HEK293T (cell line): ENCODE measurements around the gene GH1.
"Not testable (repeated sequence)": the region's sequence is repeated elsewhere in the genome, so short reads cannot be mapped to it uniquely, and the experiment has no call there.

Experiments
- CTCF ChIA-PET: fragments of 350-600 bp; formaldehyde crosslinking; extraction: SDS; loops from one replicate; lab custom pipeline; 2021; ENCODE audit warnings: antibody characterized with exemption, inconsistent platforms; lab: Yijun Ruan, JAX
- POLR2A ChIA-PET: fragments of 350-600 bp; formaldehyde crosslinking; extraction: SDS; loops from one replicate; lab custom pipeline; 2020; ENCODE audit warnings: antibody characterized with exemption, inconsistent platforms; lab: Yijun Ruan, JAX
- DNase-seq: peaks from one replicate; pipeline ENCODE4 v3.0.0; 2012; ENCODE audit warnings: mixed read lengths; ENCODE audit errors: extremely low spot score
- ARNT ChIP-seq: fragments of 450-650 bp; IDR thresholded peaks from 2 replicates; pipeline ENCODE4 v1.6.1; 2017; ENCODE audit warnings: mild to moderate bottlenecking
- BHLHE40 ChIP-seq: fragments of 450-650 bp; IDR thresholded peaks from 2 replicates; pipeline ENCODE4 v1.6.1; 2016; ENCODE audit warnings: mild to moderate bottlenecking, moderate library complexity, borderline replicate concordance
- CTBP1 ChIP-seq: fragments of 450-650 bp; IDR thresholded peaks from 2 replicates; pipeline ENCODE4 v1.6.1; 2016; ENCODE audit warnings: borderline replicate concordance
- ELF4 ChIP-seq: fragments of 450-650 bp; IDR thresholded peaks from 2 replicates; pipeline ENCODE4 v1.6.1; 2017; ENCODE audit warnings: antibody characterized with exemption
- FOXA1 ChIP-seq: fragments of 450-650 bp; IDR thresholded peaks from 2 replicates; pipeline ENCODE4 v1.6.1; 2016; ENCODE audit warnings: mild to moderate bottlenecking
- FOXK2 ChIP-seq: fragments of 450-650 bp; IDR thresholded peaks from 2 replicates; pipeline ENCODE4 v1.6.1; 2016; ENCODE audit warnings: mild to moderate bottlenecking
- FOXM1 ChIP-seq: fragments of 450-650 bp; IDR thresholded peaks from 2 replicates; pipeline ENCODE4 v1.6.1; 2017; ENCODE audit warnings: mild to moderate bottlenecking, borderline replicate concordance
- HDGF ChIP-seq: fragments of 450-650 bp; IDR thresholded peaks from 2 replicates; pipeline ENCODE4 v1.6.1; 2017; ENCODE audit warnings: antibody characterized with exemption, borderline replicate concordance
- L3MBTL2 ChIP-seq: fragments of 450-650 bp; conservative IDR thresholded peaks from 2 replicates; pipeline ENCODE4 v1.6.1; 2016; ENCODE audit warnings: mild to moderate bottlenecking
- LEF1 ChIP-seq: fragments of 450-650 bp; IDR thresholded peaks from 2 replicates; pipeline ENCODE4 v1.6.1; 2017; ENCODE audit warnings: mild to moderate bottlenecking, borderline replicate concordance
- NFRKB ChIP-seq: fragments of 450-650 bp; IDR thresholded peaks from 2 replicates; pipeline ENCODE4 v1.6.1; 2016; ENCODE audit warnings: mild to moderate bottlenecking, moderate library complexity
- PKNOX1 ChIP-seq: fragments of 450-650 bp; IDR thresholded peaks from 2 replicates; pipeline ENCODE4 v1.6.1; 2016
- SP1 ChIP-seq: fragments of 450-650 bp; IDR thresholded peaks from 2 replicates; pipeline ENCODE4 v1.6.1; 2017
- SUZ12 ChIP-seq: fragments of 450-650 bp; IDR thresholded peaks from 2 replicates; pipeline ENCODE4 v1.6.1; 2016; ENCODE audit warnings: mild to moderate bottlenecking
- TARDBP ChIP-seq: fragments of 450-650 bp; IDR thresholded peaks from 2 replicates; pipeline ENCODE4 v1.6.1; 2016
- ZNF384 ChIP-seq: fragments of 450-650 bp; IDR thresholded peaks from 2 replicates; pipeline ENCODE4 v1.6.1; 2016

GH1 gene

GRCh38 chr17:63882626-63883126, 36.0 kb downstream of the GH1 start:
- CTCF ChIA-PET: interaction anchor here (0.6 to 0.9 kb wide), 2 partner anchors 38 to 137 kb away, joined by 3 read pairs; partner anchors contain the start of gene ICAM2
- POLR2A ChIA-PET, DNase-seq: not testable (repeated sequence)

- CTCF ChIA-PET: interaction anchor here (0.9 to 1.5 kb wide), 3 partner anchors 12 to 24 kb away, joined by 3 to 7 read pairs (median 3); no protein-coding TSS in a partner anchor
- TF ChIP-seq SUZ12 (no peak), ELF4 (no peak), TARDBP (no peak), ARNT (no peak), LEF1 (no peak), HDGF (no peak), SP1 (no peak), CTBP1 (no peak), NFRKB (no peak), FOXA1 (no peak), FOXM1 (no peak), PKNOX1 (no peak), ZNF384 (no peak), L3MBTL2 (no peak), FOXK2 (no peak)
- POLR2A ChIA-PET: no interaction called here
- peak; percentile 86 for DNase-seq
Observed at GRCh38 chr17:63881935-63882601, 36.6 kb downstream of the GH1 start, which contains the start of gene GH2. Gene GH2 (minus strand): TSS chr17:63881944. CDS start chr17:63881801, 143 bp downstream.

GRCh38 chr17:63881337-63881736, 37.3 kb downstream of the GH1 start:
- POLR2A ChIA-PET: not testable (repeated sequence)
- peak; percentile 15 for DNase-seq
- CTCF ChIA-PET: interaction anchor here (0.6 to 1.5 kb wide), 5 partner anchors 11 to 180 kb away, joined by 3 to 7 read pairs (median 3); no protein-coding TSS in a partner anchor

- CTCF ChIA-PET: interaction anchor here (1.1 to 1.5 kb wide), 2 partner anchors 15 to 179 kb away, joined by 3 to 7 read pairs; no protein-coding TSS in a partner anchor
- no peak for DNase-seq
- POLR2A ChIA-PET: no interaction called here
- TF ChIP-seq PKNOX1 (no peak), LEF1 (no peak), CTBP1 (no peak), TARDBP (no peak), ELF4 (no peak), HDGF (no peak), FOXA1 (no peak), SUZ12 (no peak), ZNF384 (no peak), NFRKB (no peak), L3MBTL2 (no peak), FOXK2 (no peak), SP1 (no peak), BHLHE40 (no peak), FOXM1 (no peak), ARNT (no peak)
Observed at GRCh38 chr17:63880706-63881105, 37.9 kb downstream of the GH1 start.

GRCh38 chr17:63878413-63878812, 40.2 kb downstream of the GH1 start:
- DNase-seq, POLR2A ChIA-PET: not testable (repeated sequence)
- CTCF ChIA-PET: interaction anchor here (0.7 kb wide), 1 partner anchor 50 kb away, joined by 3 read pairs; no protein-coding TSS in a partner anchor

- POLR2A ChIA-PET, DNase-seq, CTCF ChIA-PET: not testable (repeated sequence)
Observed at GRCh38 chr17:63874693-63875092, 43.9 kb downstream of the GH1 start.

GRCh38 chr17:63874061-63874626, 44.5 kb downstream of the GH1 start:
- POLR2A ChIA-PET, DNase-seq, CTCF ChIA-PET: not testable (repeated sequence)

- DNase-seq, CTCF ChIA-PET, POLR2A ChIA-PET: not testable (repeated sequence)
Observed at GRCh38 chr17:63873577-63873976, 45.1 kb downstream of the GH1 start, which contains the start of gene CSH2. Gene CSH2 (minus strand): TSS chr17:63873677. CDS start chr17:63873614, 63 bp downstream.

GRCh38 chr17:63871646-63872365, 46.8 kb downstream of the GH1 start:
- DNase-seq, CTCF ChIA-PET, POLR2A ChIA-PET: not testable (repeated sequence)

- POLR2A ChIA-PET, DNase-seq: not testable (repeated sequence)
- CTCF ChIA-PET: interaction anchor here (0.8 kb wide), 1 partner anchor 11 kb away, joined by 3 read pairs; the partner anchor contains the start of gene GH2
Observed at GRCh38 chr17:63870292-63870665, 48.4 kb downstream of the GH1 start.

GRCh38 chr17:63869491-63870291, 48.9 kb downstream of the GH1 start:
- CTCF ChIA-PET: interaction anchor here (0.8 kb wide), 1 partner anchor 12 kb away, joined by 3 read pairs; the partner anchor contains the start of gene GH2
- POLR2A ChIA-PET, DNase-seq: not testable (repeated sequence)
